HUDEP-2 (cell line): Measurements from ENCODE around the gene TPRN.
A peak's percentile ranks its signal among the peaks of the same experiment; 100 is the strongest.

Experiments used
- DNase-seq, 76 experiments: peaks; one replicate each; lab custom pipeline; 2025; ENCODE audit not compliant: unreplicated experiment in 76 of 76; lab: John Stamatoyannopoulos, UW

TPRN gene

DNA sequence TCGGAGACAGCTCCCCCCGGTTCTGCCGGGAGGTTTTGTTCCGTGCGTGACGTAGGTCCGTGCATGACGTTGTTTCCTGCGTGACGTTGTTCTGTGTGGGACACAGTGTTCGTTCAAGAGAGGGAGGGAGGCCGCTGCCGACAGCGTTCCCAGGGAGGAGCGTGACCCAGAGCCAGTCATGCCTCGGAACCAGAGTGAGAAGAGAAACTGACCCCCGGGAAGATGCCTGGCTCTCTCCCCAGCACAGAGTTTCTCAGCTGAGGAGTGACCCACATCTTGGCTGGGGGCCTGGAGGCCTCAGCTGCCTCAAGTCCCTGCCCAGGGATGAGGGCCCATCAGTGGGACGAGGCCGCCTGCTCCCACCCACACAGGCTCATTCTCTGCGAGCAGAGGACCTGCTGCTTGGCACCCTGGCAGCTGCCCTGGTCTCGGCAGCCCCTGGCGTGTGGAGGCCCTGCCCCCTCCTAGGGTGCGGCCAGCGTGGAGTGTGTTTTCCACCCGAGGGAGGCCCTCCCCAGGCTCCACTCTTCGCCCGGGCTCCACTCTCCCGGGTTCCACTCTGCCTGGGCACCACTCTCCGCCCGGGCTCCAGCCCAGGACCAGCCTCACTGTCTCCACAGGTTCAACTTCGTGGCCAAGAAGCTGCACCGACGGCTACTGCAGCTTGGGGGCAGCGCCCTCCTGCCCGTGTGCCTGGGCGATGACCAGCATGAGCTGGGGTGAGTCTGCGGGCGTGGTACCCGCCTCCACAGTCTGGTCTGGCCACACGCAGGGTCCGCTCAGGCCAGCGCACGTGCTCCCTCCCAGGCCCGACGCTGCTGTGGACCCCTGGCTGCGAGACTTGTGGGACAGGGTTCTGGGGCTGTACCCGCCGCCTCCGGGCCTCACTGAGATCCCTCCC lies 12.9 kb upstream of the TPRN start:
- peak in 13 of 76 experiments; percentile 3 to 25 (median 16) for DNase-seq

GRCh38 chr9:137212520-137212919 lies 12.0 kb upstream of the TPRN start:
- DNase-seq = no peak

DNA sequence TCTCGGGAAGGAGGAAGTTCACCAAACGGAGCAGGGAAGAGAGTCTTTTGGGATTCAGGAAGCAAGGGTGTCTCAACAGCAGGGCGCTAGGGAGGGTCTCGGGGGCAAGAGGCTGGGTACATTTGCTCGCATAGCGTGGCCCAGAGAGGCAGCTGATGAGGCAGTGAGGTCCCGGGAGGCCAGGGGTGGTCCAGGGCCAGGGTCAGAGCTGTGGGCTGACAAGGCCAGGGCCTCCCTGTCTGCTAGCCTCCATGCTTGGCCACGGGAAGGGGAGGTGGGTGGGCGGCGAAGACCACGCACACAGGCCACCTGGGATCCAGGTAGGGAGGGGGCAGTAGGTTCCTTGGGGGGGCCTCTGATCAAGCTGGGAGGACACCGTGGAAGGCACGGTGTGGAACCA lies 11.0 kb upstream of the TPRN start:
- no peak for DNase-seq

- peak in 50 of 76 experiments; percentile 6 to 70 (median 42) for DNase-seq
Observed at GRCh38 chr9:137206602-137207001, 6.1 kb upstream of the TPRN start.

- DNase-seq = peak in 73 of 76 experiments; percentile 15 to 90 (median 71)
Observed at GRCh38 chr9:137205126-137206069, 4.9 kb upstream of the TPRN start, which contains the start of the genes NDOR1 and TMEM203. NDOR1 (plus strand) TSS chr9:137205700; CDS start chr9:137205778, 78 bp downstream. TMEM203 (minus strand) TSS chr9:137205648; CDS start chr9:137205414, 234 bp downstream.

DNA sequence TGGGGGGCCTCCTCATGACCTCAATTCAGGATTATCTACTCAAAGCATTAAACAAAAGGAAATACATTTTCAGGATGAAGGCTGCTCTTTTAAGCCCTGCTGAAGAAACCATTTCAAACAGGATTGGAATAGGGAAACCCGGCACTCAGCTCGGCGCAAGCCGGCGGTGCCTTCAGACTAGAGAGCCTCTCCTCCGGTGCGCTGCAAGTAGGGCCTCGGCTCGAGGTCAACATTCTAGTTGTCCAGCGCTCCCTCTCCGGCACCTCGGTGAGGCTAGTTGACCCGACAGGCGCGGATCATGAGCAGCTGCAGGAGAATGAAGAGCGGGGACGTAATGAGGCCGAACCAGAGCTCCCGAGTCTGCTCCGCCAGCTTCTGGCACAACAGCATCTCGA lies 4.2 kb upstream of the TPRN start:
- no peak for DNase-seq

DNA sequence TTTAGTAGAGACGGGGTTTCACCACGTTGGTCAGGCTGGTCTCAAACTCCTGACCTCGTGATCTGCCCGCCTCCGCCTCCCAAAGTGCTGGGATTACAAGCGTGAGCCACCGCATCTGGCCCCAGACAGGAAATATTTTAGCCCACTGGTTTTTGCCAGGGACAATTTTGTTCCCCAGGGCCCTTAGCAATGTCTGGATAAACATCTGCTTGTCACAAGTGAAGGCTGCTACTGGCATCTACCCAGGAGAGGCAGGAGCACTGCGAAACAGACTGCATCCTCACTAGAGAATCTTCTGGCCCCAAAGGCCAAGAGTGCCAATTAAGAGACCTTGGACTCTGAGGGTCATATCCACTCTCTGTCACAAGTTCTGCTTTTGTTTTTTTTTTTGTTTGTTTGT lies 2.4 kb upstream of the TPRN start:
- peak in 8 of 76 experiments; percentile 7 to 26 (median 14) for DNase-seq

DNA sequence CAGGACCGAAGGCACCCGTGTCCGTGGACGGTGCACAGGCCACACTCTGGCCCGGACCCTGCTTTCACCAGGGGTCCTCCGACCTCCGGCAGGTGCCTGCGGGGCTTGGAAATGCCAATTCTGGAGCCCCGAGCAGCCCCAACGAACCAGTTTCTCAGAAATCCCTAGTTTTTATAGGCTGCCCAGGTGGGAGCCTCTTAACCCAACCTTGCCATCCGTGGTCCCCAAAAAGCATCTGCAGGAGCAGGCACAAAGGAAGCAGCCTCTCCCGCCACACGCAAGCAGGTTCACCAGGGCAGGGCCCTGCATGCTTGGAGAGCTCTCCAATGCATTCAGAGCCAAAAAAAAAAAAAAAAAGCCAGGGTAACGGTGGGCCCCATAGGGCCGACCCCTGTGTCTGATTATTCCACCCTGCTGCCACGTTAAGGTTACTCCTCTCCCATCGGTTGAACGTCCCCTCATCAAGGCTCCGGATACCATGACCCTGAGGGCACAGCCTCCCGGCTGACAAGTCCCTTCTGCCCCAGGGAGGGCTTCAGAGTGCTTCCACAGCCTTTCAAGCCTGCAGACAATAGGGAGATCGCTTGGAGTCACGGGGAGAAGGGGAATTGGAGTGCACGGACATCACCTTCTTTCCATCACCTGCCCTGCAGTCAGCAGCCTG lies 796 bp upstream of the TPRN start:
- no peak for DNase-seq

- DNase-seq = no peak
Observed at GRCh38 chr9:137199411-137200121, 975 bp downstream of the TPRN start.

- DNase-seq = no peak
Observed at GRCh38 chr9:137198902-137199283, 1.6 kb downstream of the TPRN start.

- DNase-seq = no peak
Observed at GRCh38 chr9:137198051-137198901, 2.3 kb downstream of the TPRN start.

- DNase-seq = no peak
Observed at GRCh38 chr9:137195525-137196220, 4.9 kb downstream of the TPRN start.

DNA sequence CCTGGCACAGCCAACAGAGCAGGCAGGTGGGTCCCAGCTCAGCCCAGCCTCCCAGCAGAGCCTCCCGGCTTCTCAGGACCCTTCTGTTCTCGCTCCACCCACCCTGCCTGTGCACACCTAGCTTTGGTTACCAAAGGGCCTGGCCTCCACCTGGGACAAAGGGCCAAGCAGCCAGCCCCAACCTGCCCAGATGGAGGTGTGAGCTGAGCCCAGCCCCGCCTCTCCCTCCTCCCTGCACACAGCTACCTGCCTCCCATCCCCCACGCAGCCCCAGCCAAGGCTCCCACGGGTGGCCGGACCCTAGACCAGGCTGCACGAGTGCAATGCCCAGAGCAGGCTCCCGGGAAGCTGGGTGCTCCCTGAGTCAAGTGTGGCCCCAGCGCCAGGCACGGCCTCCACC lies 5.6 kb downstream of the TPRN start:
- no peak for DNase-seq

DNA sequence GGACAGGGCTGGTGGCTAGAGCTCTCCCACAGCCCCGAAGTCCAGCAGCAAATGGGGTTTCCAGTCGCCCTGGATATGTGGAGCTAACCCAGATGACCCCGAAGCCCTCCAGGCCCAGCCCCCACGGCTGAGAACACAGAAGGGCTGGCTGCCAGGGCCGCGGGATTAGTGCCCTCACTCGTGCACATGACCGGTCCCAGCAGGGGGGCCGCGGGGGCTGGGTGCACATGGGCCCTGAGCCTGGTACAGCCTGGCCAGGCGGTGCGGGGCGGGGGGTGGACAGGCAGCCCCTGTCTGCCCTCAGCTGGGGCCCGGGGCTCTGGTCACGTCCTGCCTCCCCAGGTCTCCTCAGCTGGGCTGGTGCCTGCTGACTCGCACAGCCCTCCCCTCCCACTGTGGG lies 6.2 kb downstream of the TPRN start:
- no peak for DNase-seq

- DNase-seq = no peak
Observed at GRCh38 chr9:137193771-137194170, 6.8 kb downstream of the TPRN start.

GRCh38 chr9:137192859-137193258 lies 7.7 kb downstream of the TPRN start:
- DNase-seq = no peak

- no peak for DNase-seq
Observed at GRCh38 chr9:137192448-137192780, 8.1 kb downstream of the TPRN start.

- DNase-seq = no peak
Observed at GRCh38 chr9:137191691-137192447, 8.7 kb downstream of the TPRN start.
